IMR-90 (cell line): ENCODE results near the gene SPINT4.

Source experiments
- BHLHE40 ChIP-seq: fragments of 150-350 bp; IDR thresholded peaks from 2 replicates; pipeline ENCODE4 v1.6.1; 2016; ENCODE audit warnings: mild to moderate bottlenecking, low read depth, low read length
- CEBPB ChIP-seq: IDR thresholded peaks from 2 replicates; pipeline ENCODE4 v1.6.1; 2012; ENCODE audit warnings: low read depth, low read length, improper control_type of control experiment
- CHD1 ChIP-seq: IDR thresholded peaks from 2 replicates; pipeline ENCODE4 v1.6.1; 2012; ENCODE audit warnings: low read depth, low read length, improper control_type of control experiment
- CTCF ChIP-seq: conservative IDR thresholded peaks from 2 replicates; pipeline ENCODE4 v1.5.1; 2012; ENCODE audit warnings: mild to moderate bottlenecking, low read depth, low read length, improper control_type of control experiment
- ELK1 ChIP-seq: fragments of 150-350 bp; IDR thresholded peaks from 2 replicates; pipeline ENCODE4 v1.6.1; 2016; ENCODE audit warnings: low read depth, mild to moderate bottlenecking, low read length, moderate library complexity, borderline replicate concordance
- FOS ChIP-seq: fragments of 150-350 bp; IDR thresholded peaks from 2 replicates; pipeline ENCODE4 v1.6.1; 2016; ENCODE audit warnings: low read depth, low read length
- MAZ ChIP-seq: IDR thresholded peaks from 2 replicates; pipeline ENCODE4 v1.6.1; 2012; ENCODE audit warnings: low read depth, mild to moderate bottlenecking, low read length, improper control_type of control experiment, moderate library complexity, borderline replicate concordance
- MXI1 ChIP-seq: IDR thresholded peaks from 2 replicates; pipeline ENCODE4 v1.6.1; 2012; ENCODE audit warnings: low read depth, mild to moderate bottlenecking, low read length, moderate library complexity, borderline replicate concordance
- POLR2A ChIP-seq: IDR thresholded peaks from 2 replicates; pipeline ENCODE4 v1.6.1; 2012; ENCODE audit warnings: mild to moderate bottlenecking, low read depth, low read length
- RCOR1 ChIP-seq: IDR thresholded peaks from 2 replicates; pipeline ENCODE4 v1.6.1; 2012; ENCODE audit warnings: mild to moderate bottlenecking, low read length, improper control_type of control experiment; ENCODE audit not compliant: insufficient replicate concordance
- RFX5 ChIP-seq: IDR thresholded peaks from 2 replicates; pipeline ENCODE4 v1.8.0; 2012; ENCODE audit warnings: low read depth, mild to moderate bottlenecking, low read length, moderate library complexity
- USF2 ChIP-seq: fragments of 150-350 bp; IDR thresholded peaks from 2 replicates; pipeline ENCODE4 v1.6.1; 2017; ENCODE audit warnings: mild to moderate bottlenecking, antibody characterized with exemption, low read length, low read depth

- TF ChIP-seq CTCF (no peak), POLR2A (no peak), MAZ (no peak), RFX5 (no peak), CEBPB (no peak), RCOR1 (no peak), MXI1 (no peak), ELK1 (no peak), FOS (no peak), BHLHE40 (no peak), CHD1 (no peak), USF2 (no peak)
These were observed 52.8 kb downstream of the SPINT4 start for GRCh38 chr20:45774945-45775344.
